ENCODE measurements around the gene OR52E8. TPM values are rescaled to one million over a fixed set of nuclear protein-coding genes. Genes with fewer than 3 reads are reported as not detected.

OR52E8 gene
- total RNA-seq, 1 donor from 2014 or later = not detected

- DNase-seq (ENCODE audit: extremely low spot score, unreplicated experiment) = no peak
- Mint-ChIP-seq H3K27ac (ENCODE audit: unreplicated experiment) (no peak overlapping the region), H3K4me1 (ENCODE audit: unreplicated experiment) (peaks cover 6% of the 10 kb centered on the region), H3K27me3 (ENCODE audit: unreplicated experiment) (peaks cover 50% of the 10 kb centered on the region), H3K36me3 (ENCODE audit: unreplicated experiment) (no peaks in the 10 kb centered on the region), H3K4me3 (ENCODE audit: unreplicated experiment) (peak overlapping the region; percentile 73), H3K9me3 (ENCODE audit: unreplicated experiment) (no peaks in the 10 kb centered on the region)
- no peak for TF ChIP-seq CTCF (IDR thresholded peaks at IDR 0.05)
Measured at GRCh38 chr11:5809122-5809519, 48.4 kb downstream of the OR52E8 start.

- Mint-ChIP-seq H3K27me3 (ENCODE audit: unreplicated experiment) (peaks cover 50% of the 10 kb centered on the region), H3K4me1 (ENCODE audit: unreplicated experiment) (peaks cover 6% of the 10 kb centered on the region), H3K4me3 (ENCODE audit: unreplicated experiment) (peak within 1 kb of the TSS; percentile 73), H3K27ac (ENCODE audit: unreplicated experiment) (no peak within 1 kb of the TSS), H3K36me3 (ENCODE audit: unreplicated experiment) (no peaks in the 10 kb centered on the region), H3K9me3 (ENCODE audit: unreplicated experiment) (no peaks in the 10 kb centered on the region)
- no peak for DNase-seq (ENCODE audit: extremely low spot score, unreplicated experiment)
- TF ChIP-seq CTCF (IDR thresholded peaks at IDR 0.05) = peak; percentile 92
Measured at GRCh38 chr11:5808500-5809121, 48.9 kb downstream of the OR52E8 start, which contains the start of gene OR52N2. TSS of gene OR52N2 (plus strand) at chr11:5808924. CDS start at chr11:5820336, 11,412 bp downstream.

- no peaks in the 10 kb centered on the region for H3K9me3 Mint-ChIP-seq (ENCODE audit: unreplicated experiment)
- H3K4me1 Mint-ChIP-seq (ENCODE audit: unreplicated experiment) = peaks cover 6% of the 10 kb centered on the region
- H3K36me3 Mint-ChIP-seq (ENCODE audit: unreplicated experiment) = no peaks in the 10 kb centered on the region
- TF ChIP-seq CTCF (IDR thresholded peaks at IDR 0.05) = no peak
- no peak overlapping the region for H3K27ac Mint-ChIP-seq (ENCODE audit: unreplicated experiment)
- H3K4me3 Mint-ChIP-seq (ENCODE audit: unreplicated experiment) = no peak overlapping the region
- peaks cover 54% of the 10 kb centered on the region for H3K27me3 Mint-ChIP-seq (ENCODE audit: unreplicated experiment)
- DNase-seq (ENCODE audit: extremely low spot score, unreplicated experiment) = no peak
Measured at GRCh38 chr11:5807580-5807979, 49.9 kb downstream of the OR52E8 start.

Other genes with a start within 250 kb of the OR52E8 start
- 4.6 and 5.6 TPM in 2 replicates for gene TRIM34, start 232.7 kb downstream of the OR52E8 start, total RNA-seq
- gene TRIM5, start 172.6 kb downstream of the OR52E8 start, total RNA-seq = 41.7 and 47.3 TPM in 2 replicates
- 136 and 138 TPM in 2 replicates for gene TRIM22, start 167.9 kb downstream of the OR52E8 start, total RNA-seq
- not detected in 2 replicates for gene OR56B1, start 121.2 kb downstream of the OR52E8 start, total RNA-seq
- gene OR52N4, start 103.4 kb downstream of the OR52E8 start, total RNA-seq = not detected in 2 replicates
- gene OR52N5, start 74.3 kb downstream of the OR52E8 start, total RNA-seq = not detected in 2 replicates
- gene OR52N1, start 66.4 kb downstream of the OR52E8 start, total RNA-seq = not detected in 2 replicates
- gene OR52N2, start 48.8 kb downstream of the OR52E8 start, total RNA-seq = not detected in 2 replicates
- gene OR52E6, start 15.8 kb downstream of the OR52E8 start, total RNA-seq = not detected in 2 replicates
- gene OR52E4, start 22.9 kb upstream of the OR52E8 start, total RNA-seq = not detected in 2 replicates
- gene OR52E5, start 35.5 kb upstream of the OR52E8 start, total RNA-seq = not detected in 2 replicates
- not detected in 2 replicates for gene OR56A3, start 84.6 kb upstream of the OR52E8 start, total RNA-seq
- gene OR56A5, start 110.8 kb upstream of the OR52E8 start, total RNA-seq = not detected in 2 replicates
- not detected in 2 replicates for gene OR52L1, start 129.3 kb upstream of the OR52E8 start, total RNA-seq
- 0.08 and 0.10 TPM in 2 replicates for gene OR56A4, start 149.3 kb upstream of the OR52E8 start, total RNA-seq
- gene OR56A1, start 173.1 kb upstream of the OR52E8 start, total RNA-seq = not detected in 2 replicates
- gene OR56B4, start 250.0 kb upstream of the OR52E8 start, total RNA-seq = not detected in 2 replicates